K562 (cell line): ENCODE results near the gene CLDND2.

Experiments
- ARID2 ChIP-seq: fragments of 450-650 bp; IDR thresholded peaks from 2 replicates; pipeline ENCODE4 v1.6.1; 2017; ENCODE audit warnings: antibody characterized with exemption, mild to moderate bottlenecking
- CHD2 ChIP-seq: IDR thresholded peaks from 2 replicates; pipeline ENCODE4 v1.6.1; 2011; ENCODE audit warnings: low read depth, low read length
- CTCF ChIP-seq, 3 experiments: IDR thresholded peaks in 2 of 3; conservative IDR thresholded peaks in 1 of 3; 2 replicates each; pipeline ENCODE4 v1.5.1; 2011 to 2012; ENCODE audit warnings: low read length in 3 of 3, mild to moderate bottlenecking in 3 of 3, control low read depth in 2 of 3, improper control_type of control experiment in 1 of 3, inconsistent platforms in 1 of 3, low read depth in 1 of 3, mixed read lengths in 1 of 3, moderate library complexity in 1 of 3; ENCODE audit not compliant: insufficient read depth in 2 of 3
- EP300 ChIP-seq: IDR thresholded peaks from 2 replicates; pipeline ENCODE4 v1.6.1; 2012; ENCODE audit warnings: low read length, improper control_type of control experiment
- MAZ ChIP-seq, 2 experiments: fragments of 450-650 bp in 1 of 2; sonication (generic) in 1 of 2; formaldehyde crosslinking; IDR thresholded peaks in 1 of 2; conservative IDR thresholded peaks in 1 of 2; 2 replicates each; pipeline versions ENCODE4 v1.4.0 to v1.5.0; 2020; ENCODE audit warnings: mild to moderate bottlenecking in 1 of 2, missing genetic modification reagents in 1 of 2
- SP1 ChIP-seq: sonication (generic); formaldehyde crosslinking; IDR thresholded peaks from 2 replicates; pipeline ENCODE4 v1.8.1; 2022; ENCODE audit warnings: mild to moderate bottlenecking, missing genetic modification reagents
- TAF1 ChIP-seq: IDR thresholded peaks from 2 replicates; pipeline ENCODE4 v1.6.1; 2011; ENCODE audit warnings: mild to moderate bottlenecking, low read length, moderate library complexity; ENCODE audit not compliant: insufficient read depth, control insufficient read depth, severe bottlenecking; ENCODE audit errors: extremely low read depth
- TCF3 ChIP-seq: sonication (generic); formaldehyde crosslinking; IDR thresholded peaks from 2 replicates; pipeline ENCODE4 v1.4.0; 2020; ENCODE audit warnings: mild to moderate bottlenecking, missing genetic modification reagents
- USF1 ChIP-seq: sonication (generic); formaldehyde crosslinking; IDR thresholded peaks from 2 replicates; pipeline ENCODE4 v1.9.0; 2022; ENCODE audit warnings: mild to moderate bottlenecking, missing genetic modification reagents
- ZFP1 ChIP-seq: fragments of 450-650 bp; formaldehyde crosslinking; IDR thresholded peaks from 2 replicates; pipeline ENCODE4 v1.4.0; 2020; ENCODE audit warnings: mild to moderate bottlenecking, mixed read lengths
- ZNF644 ChIP-seq: fragments of 200-800 bp; sonication (Bioruptor generic); IDR thresholded peaks from 2 replicates; pipeline ENCODE4 v1.6.1; 2016; ENCODE audit warnings: low read depth, missing genetic modification characterization, missing compliant biosample characterization
- ZNF830 ChIP-seq: fragments of 250-450 bp; sonication (Bioruptor Pico); IDR thresholded peaks from 2 replicates; pipeline ENCODE4 v1.5.0; 2021; ENCODE audit warnings: mild to moderate bottlenecking

- no peak for TF ChIP-seq TCF3 (CRISPR knock-in tag)
- no peak for TF ChIP-seq SP1 (CRISPR knock-in tag)
- TF ChIP-seq TAF1: no peak
- no peak for TF ChIP-seq CTCF (IDR thresholded peaks at IDR 0.05 in 2 of 3, conservative IDR thresholded peaks at IDR 0.05 in 1 of 3; ENCODE audit: insufficient read depth in 2 of 3, low read depth in 1 of 3, low read length in 3 of 3)
- no peak for TF ChIP-seq ZFP1 (CRISPR knock-in tag)
- no peak for TF ChIP-seq ARID2
- TF ChIP-seq USF1 (CRISPR knock-in tag): no peak
- no peak for TF ChIP-seq CHD2
- TF ChIP-seq EP300: no peak
- TF ChIP-seq ZNF830: no peak
- no peak for TF ChIP-seq ZNF644 (tag)
- TF ChIP-seq MAZ (CRISPR knock-in tag; conservative IDR thresholded peaks at IDR 0.05 in 1 of 2, IDR thresholded peaks at IDR 0.05 in 1 of 2): no peak
Measured at GRCh38 chr19:51399231-51399630, 30.4 kb upstream of the CLDND2 start.
